Spleen (tissue), 13 donors: ENCODE data around the gene ASB1. TPM values are rescaled to one million over a fixed set of nuclear protein-coding genes. Genes with fewer than 3 reads are reported as not detected.

Experiments
- DNase-seq: peaks from one replicate; pipeline ENCODE4 v3.0.0-alpha.2; 2020
- H3K27ac ChIP-seq, 8 donors: fragments of 200-600 bp; sonication (generic) in 7 of 8; 1 replicate in 4 of 8; 2 replicates in 4 of 8; pipeline versions ENCODE4 v1.5.0 to v1.8.0; 2016 to 2021; ENCODE audit warnings: inconsistent platforms in 4 of 8, mild to moderate bottlenecking in 4 of 8, moderate library complexity in 1 of 8
- H3K27me3 ChIP-seq, 7 donors: fragments of 200-600 bp; sonication (generic) in 6 of 7; replicated peaks in 1 of 7; 1 replicate in 4 of 7; 2 replicates in 3 of 7; pipeline versions ENCODE4 v1.5.0 to v1.8.0; 2016 to 2021; ENCODE audit warnings: inconsistent platforms in 3 of 7, mild to moderate bottlenecking in 1 of 7
- H3K36me3 ChIP-seq, 6 donors: fragments of 200-600 bp; sonication (generic) in 5 of 6; 1 replicate in 4 of 6; 2 replicates in 2 of 6; pipeline versions ENCODE4 v1.5.0 to v1.8.0; 2016 to 2021; ENCODE audit warnings: inconsistent platforms in 2 of 6
- H3K4me1 ChIP-seq, 6 donors: fragments of 200-600 bp; sonication (generic) in 5 of 6; 1 replicate in 3 of 6; 2 replicates in 3 of 6; pipeline versions ENCODE4 v1.5.0 to v1.8.0; 2016 to 2021; ENCODE audit warnings: inconsistent platforms in 3 of 6
- H3K4me3 ChIP-seq, 8 donors: fragments of 200-600 bp; sonication (generic) in 7 of 8; 1 replicate in 4 of 8; 2 replicates in 4 of 8; pipeline versions ENCODE4 v1.5.0 to v1.8.0; 2016 to 2021; ENCODE audit warnings: inconsistent platforms in 4 of 8, mild to moderate bottlenecking in 4 of 8, moderate library complexity in 2 of 8
- H3K9me3 ChIP-seq, 8 donors: fragments of 200-600 bp; sonication (generic) in 7 of 8; 1 replicate in 4 of 8; 2 replicates in 4 of 8; pipeline versions ENCODE4 v1.5.0 to v1.8.0; 2016 to 2021; ENCODE audit warnings: inconsistent platforms in 4 of 8
- POLR2A ChIP-seq, 3 donors: fragments of 450-650 bp; IDR thresholded peaks; one replicate each; pipeline ENCODE4 v1.5.1; 2017; ENCODE audit warnings: antibody characterized with exemption in 3 of 3, mild to moderate bottlenecking in 1 of 3
- POLR2AphosphoS5 ChIP-seq, 3 donors: sonication (generic); formaldehyde crosslinking; IDR thresholded peaks; one replicate each; pipeline ENCODE4 v1.5.1; 2017; ENCODE audit warnings: antibody characterized with exemption in 3 of 3
- WGBS, 5 donors: extraction: QIAGEN DNeasy Blood & Tissue Kit in 3 of 5; methylation state at CpG; one replicate each; pipeline versions ENCODE4 v1.1.5 to v1.1.7; 2013 to 2018; 5-methylcytosine and 5-hydroxymethylcytosine counted together
- intact Hi-C: fragments of 100-400 bp; cut with DNase I; formaldehyde crosslinking; loops from one replicate; pipeline ENCODE4 v1.15.0; 2023; ENCODE audit warnings: low total_unique reads
- long read RNA-seq, 2 donors: transcript quantifications; one replicate each; lab custom pipeline, GENCODE V29; 2026
- polyA plus RNA-seq, 3 donors: library from polyadenylated mRNA; stranded (reverse); fragments of 200-250 nt; gene quantifications; one replicate each; pipeline ENCODE4 v1.2.1, GENCODE V29; 2013
- total RNA-seq, 7 donors: library from RNA; depleted of rRNA in 3 of 7; stranded (reverse); fragments of >200 nt in 3 of 7; fragmentation: NEBNext Ultra II Directional in 4 of 7; extraction: Animal tissue kit (Norgen Biotek cat#: 25700) in 4 of 7; gene quantifications; one replicate each; pipeline versions ENCODE4 v1.1.0 to v1.2.1, GENCODE V29; 2016 to 2021
- TF ChIP-seq, protein P1 (sequence below), 11 experiments: fragments of 200-600 bp in 7 of 11; fragments of 450-650 bp in 4 of 11; sonication (generic) in 4 of 11; IDR thresholded peaks in 8 of 11; conservative IDR thresholded peaks in 3 of 11; 1 replicate in 7 of 11; 2 replicates in 4 of 11; pipeline versions ENCODE4 v1.4.0 to v1.8.0; 2016 to 2021; ENCODE audit warnings: antibody characterized with exemption in 11 of 11, inconsistent platforms in 4 of 11, mild to moderate bottlenecking in 1 of 11
- donor health status: healthy with polysubstance abuse.
- donor health status: DM: no; HTN: no; CAD: no; lungs with moderate emphysema.
- donor health status: DM: no; HTN: no; CAD: no.
- donor health status: Bipolar disorder and iron deficiency.
- donor health status: healthy.
- donor health status: DM: no; HTN: no; CAD: no.
- donor health status: DM: yes; HTN: yes; CAD: no.

The ASB1 gene, protein sequence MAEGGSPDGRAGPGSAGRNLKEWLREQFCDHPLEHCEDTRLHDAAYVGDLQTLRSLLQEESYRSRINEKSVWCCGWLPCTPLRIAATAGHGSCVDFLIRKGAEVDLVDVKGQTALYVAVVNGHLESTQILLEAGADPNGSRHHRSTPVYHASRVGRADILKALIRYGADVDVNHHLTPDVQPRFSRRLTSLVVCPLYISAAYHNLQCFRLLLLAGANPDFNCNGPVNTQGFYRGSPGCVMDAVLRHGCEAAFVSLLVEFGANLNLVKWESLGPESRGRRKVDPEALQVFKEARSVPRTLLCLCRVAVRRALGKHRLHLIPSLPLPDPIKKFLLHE
- total RNA-seq (10 to 100 TPM; 20.6 to 33.1 (median 24.7) TPM), polyA plus RNA-seq (10 to 100 TPM; 17.5 to 32.6 (median 28.3) TPM)
- long read RNA-seq, donor 1, full-length matches to known transcripts, result 1 of 1 reads
- long read RNA-seq, donor 1, partial matches to known transcripts, result 0 of 1 reads
- long read RNA-seq, donor 1, other reads (novel, unspliced or antisense), result 0 of 1 reads
- long read RNA-seq, donor 2, full-length matches to known transcripts, result 2 of 2 reads
- long read RNA-seq, donor 2, partial matches to known transcripts, result 0 of 2 reads
- long read RNA-seq, donor 2, other reads (novel, unspliced or antisense), result 0 of 2 reads

DNA sequence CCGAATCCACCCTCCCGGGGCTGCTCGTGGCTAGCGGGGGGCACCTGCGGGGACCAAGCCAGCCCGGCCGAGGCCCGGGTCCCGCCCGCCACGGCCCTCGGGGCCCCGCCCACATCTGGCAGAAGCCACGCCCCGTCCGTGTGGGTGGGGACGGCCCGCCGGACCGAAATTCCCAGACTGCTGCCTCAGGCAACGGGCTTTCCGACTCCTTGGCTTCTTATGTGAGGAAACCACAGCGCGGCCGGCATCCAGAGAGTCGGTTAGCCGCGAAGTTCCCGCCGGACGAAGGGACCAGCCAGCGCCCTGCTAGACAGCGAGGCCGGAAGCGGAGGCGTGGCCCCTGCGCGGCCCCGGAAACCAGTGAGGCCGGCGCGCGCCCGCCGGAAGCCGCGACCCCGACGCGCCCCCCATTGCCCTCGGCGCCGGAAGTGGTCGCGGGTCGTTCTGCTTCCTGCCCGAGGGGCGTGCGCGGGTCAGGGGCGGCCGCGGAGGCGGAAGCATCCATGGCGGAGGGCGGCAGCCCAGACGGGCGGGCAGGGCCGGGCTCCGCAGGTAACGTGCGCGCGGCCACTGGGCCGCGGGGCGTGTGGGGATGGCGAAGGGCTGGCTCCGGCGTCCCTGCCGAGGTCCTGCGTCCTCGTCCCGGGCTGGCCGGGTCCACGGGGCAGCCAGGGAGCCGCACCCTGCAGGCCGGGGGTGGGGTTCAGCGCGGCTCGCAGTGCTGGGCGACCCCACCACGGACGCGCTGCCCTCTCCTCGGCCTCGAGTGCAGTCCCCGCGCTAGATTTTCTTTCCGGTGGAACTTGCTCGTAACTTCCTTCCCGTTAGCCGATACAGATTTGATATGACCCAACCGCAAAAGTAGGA is at the start of gene ASB1:
Gene ASB1, plus strand, starts transcription at position 360 of the 867 bp plus-strand sequence. Its CDS starts 144 bp downstream, at position 504.
- Histone ChIP-seq H3K9me3 (peaks cover 0 to 9% (median 0%) of the 10 kb centered on the region in 8 donors), H3K36me3 (peaks cover 0 to 15% (median 4%) of the 10 kb centered on the region in 6 donors), H3K27me3 (no peaks in the 10 kb centered on the region), H3K27ac (peak within 1 kb of the TSS; percentile 86 to 96 (median 93)), H3K4me3 (peak within 1 kb of the TSS; percentile 83 to 100 (median 92)), H3K4me1 (peaks cover 14 to 59% (median 35%) of the 10 kb centered on the region in 6 donors)
- peak; percentile 96 for DNase-seq
- TF ChIP-seq, protein P1, sequence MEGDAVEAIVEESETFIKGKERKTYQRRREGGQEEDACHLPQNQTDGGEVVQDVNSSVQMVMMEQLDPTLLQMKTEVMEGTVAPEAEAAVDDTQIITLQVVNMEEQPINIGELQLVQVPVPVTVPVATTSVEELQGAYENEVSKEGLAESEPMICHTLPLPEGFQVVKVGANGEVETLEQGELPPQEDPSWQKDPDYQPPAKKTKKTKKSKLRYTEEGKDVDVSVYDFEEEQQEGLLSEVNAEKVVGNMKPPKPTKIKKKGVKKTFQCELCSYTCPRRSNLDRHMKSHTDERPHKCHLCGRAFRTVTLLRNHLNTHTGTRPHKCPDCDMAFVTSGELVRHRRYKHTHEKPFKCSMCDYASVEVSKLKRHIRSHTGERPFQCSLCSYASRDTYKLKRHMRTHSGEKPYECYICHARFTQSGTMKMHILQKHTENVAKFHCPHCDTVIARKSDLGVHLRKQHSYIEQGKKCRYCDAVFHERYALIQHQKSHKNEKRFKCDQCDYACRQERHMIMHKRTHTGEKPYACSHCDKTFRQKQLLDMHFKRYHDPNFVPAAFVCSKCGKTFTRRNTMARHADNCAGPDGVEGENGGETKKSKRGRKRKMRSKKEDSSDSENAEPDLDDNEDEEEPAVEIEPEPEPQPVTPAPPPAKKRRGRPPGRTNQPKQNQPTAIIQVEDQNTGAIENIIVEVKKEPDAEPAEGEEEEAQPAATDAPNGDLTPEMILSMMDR (IDR thresholded peaks at IDR 0.05 in 8 of 11, conservative IDR thresholded peaks at IDR 0.05 in 3 of 11), result peak in 1 of 11 experiments; percentile 17
- TF ChIP-seq POLR2AphosphoS5 (IDR thresholded peaks at IDR 0.05), result peak; percentile 82 to 86 (median 85)
- TF ChIP-seq POLR2A (IDR thresholded peaks at IDR 0.05), result peak in 2 of 3 donors; percentile 10 to 18
- intact Hi-C loops, result no loop called here
- 0% methylated on average over 30 to 104 of the region's 104 CpGs; no CpG with 5 or more reads in 1 of the 5 donors for WGBS, 5 donors

DNA sequence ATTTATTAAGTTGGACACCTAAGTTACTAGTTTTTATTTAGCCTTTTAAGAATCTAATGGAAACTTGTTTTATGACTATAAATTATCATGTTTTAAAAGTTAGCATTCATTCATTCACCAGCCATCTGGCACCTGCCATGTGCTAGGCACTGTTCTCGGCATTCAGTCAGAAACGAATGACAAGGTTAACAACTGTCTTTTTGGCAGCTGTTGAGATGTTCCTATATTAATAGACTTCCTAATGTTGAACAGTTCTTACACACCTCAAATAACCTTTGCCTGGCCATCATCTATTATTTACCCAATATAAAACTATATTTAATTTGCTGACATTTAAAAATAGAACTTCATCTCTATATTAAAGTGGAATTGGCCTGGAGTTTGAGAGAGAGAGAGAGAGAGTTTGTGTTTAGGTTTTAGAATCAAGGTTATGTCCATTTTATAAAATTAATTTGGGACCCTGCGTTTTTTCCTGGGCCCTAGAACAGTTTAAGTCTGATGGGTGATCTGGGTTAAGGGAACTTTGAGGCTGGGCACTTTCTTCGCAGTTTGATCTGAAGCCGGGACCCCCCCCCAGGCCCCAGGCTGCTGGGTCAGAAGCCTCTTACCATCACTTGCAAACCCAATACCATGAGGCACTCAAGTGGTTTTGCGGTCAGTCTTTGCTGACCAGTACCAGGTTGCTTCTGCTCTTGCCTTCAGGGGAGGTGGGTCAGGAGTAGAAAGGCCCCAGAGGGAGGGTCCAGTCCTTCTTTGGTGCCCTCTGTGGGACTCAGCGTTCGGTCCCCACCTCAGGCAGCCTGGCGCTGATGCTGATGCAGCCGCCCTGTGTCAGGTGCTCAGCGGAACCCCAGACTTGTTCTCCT is 48.3 kb upstream of the ASB1 start:
- H3K27me3 ChIP-seq, result no peaks in the 10 kb centered on the region
- H3K4me1 ChIP-seq, result peaks cover 0 to 71% (median 22%) of the 10 kb centered on the region in 6 donors
- H3K4me3 ChIP-seq, result no peak overlapping the region
- TF ChIP-seq POLR2A (IDR thresholded peaks at IDR 0.05) (no peak), POLR2AphosphoS5 (IDR thresholded peaks at IDR 0.05) (no peak)
- TF ChIP-seq, protein P1 (IDR thresholded peaks at IDR 0.05 in 8 of 11, conservative IDR thresholded peaks at IDR 0.05 in 3 of 11), result no peak
- WGBS, 5 donors, result 92 to 95% (median 93%) methylated on average over 11 of the region's 11 CpGs
- no peak overlapping the region for H3K27ac ChIP-seq
- no peaks in the 10 kb centered on the region for H3K9me3 ChIP-seq
- no peak for DNase-seq
- intact Hi-C loops, result no loop called here
- H3K36me3 ChIP-seq, result peaks cover 0 to 22% (median 2%) of the 10 kb centered on the region in 6 donors

- peaks cover 0 to 73% (median 22%) of the 10 kb centered on the region in 6 donors for H3K4me1 ChIP-seq
- intact Hi-C loops, result no loop called here
- H3K4me3 ChIP-seq, result no peak overlapping the region
- H3K9me3 ChIP-seq, result no peaks in the 10 kb centered on the region
- peaks cover 0 to 24% (median 2%) of the 10 kb centered on the region in 6 donors for H3K36me3 ChIP-seq
- peak overlapping the region in 1 of 8 donors; percentile 2 for H3K27ac ChIP-seq
- DNase-seq, result no peak
- 64 to 71% (median 66%) methylated on average over 15 of the region's 15 CpGs for WGBS, 5 donors
- no peaks in the 10 kb centered on the region for H3K27me3 ChIP-seq
- TF ChIP-seq POLR2AphosphoS5 (IDR thresholded peaks at IDR 0.05) (no peak), POLR2A (IDR thresholded peaks at IDR 0.05) (no peak)
- TF ChIP-seq, protein P1 (IDR thresholded peaks at IDR 0.05 in 8 of 11, conservative IDR thresholded peaks at IDR 0.05 in 3 of 11), result no peak
Observed at GRCh38 chr2:238379096-238379810, 47.5 kb upstream of the ASB1 start.
